8988T (cell line): Measurements from ENCODE around the gene SH2D6.
"Not testable (repeated sequence)": the region's sequence is repeated elsewhere in the genome, so short reads cannot be mapped to it uniquely, and the experiment has no call there.

Experiments
- DNase-seq: peaks from one replicate; pipeline ENCODE4 v3.0.0; 2011

Gene SH2D6

DNA sequence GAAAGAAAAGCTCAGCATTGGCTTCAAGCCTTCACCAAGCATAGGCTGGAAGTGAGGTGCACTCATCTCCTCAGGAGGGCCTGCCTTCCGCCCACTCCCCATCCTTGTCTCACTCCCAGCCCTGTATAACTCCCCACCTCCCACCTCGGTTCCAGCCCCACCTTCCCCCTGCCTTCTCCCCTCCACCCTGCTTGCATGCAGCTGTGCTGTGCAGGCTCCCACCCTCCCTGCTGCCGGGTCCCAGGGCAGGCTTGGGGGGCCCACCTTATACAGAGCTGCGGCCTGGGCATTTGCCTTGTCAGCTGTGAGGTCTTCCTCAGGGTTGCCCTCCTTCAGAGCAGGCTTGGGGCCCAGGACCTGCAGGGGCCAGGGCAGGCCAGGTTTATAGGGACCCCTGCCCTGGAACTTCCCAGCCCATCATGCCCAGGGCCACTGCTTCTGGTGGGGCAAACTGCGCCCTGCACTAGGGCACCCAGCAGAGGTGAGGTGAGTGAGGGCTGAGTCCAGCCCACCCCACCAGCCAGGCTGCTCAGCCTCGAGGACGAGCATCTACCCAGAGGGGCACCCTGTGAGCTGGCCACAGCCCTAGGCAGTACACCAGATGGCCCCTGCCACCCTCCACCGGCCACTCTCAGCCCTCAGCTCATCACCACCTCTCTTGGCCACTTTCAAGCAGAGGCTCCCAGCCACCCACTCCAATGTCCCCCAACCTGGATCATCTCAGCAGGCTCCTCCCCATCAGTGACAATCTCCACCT, 19.9 kb upstream of the SH2D6 start:
- no peak for DNase-seq

- no peak for DNase-seq
Measured at GRCh38 chr2:85399183-85399455, 19.4 kb upstream of the SH2D6 start.

DNA sequence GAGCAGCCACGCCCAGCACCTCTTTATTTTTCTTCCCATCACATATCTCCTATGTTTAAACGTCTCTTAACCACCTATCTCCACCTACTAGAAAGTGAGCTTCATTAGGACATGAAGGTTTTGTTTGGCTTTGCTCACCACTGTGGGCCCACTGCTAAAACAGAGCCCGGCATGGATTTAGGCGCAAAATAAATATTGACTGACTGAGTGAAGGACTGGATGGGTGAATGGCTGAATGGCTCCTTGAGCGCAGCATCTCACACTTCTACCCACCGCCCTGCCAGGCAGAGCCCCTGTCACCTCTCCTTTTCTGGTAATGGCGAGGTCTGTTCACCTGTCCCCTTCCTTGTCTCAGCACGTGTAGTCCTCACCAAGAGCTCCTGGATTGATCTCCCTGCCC, 18.5 kb upstream of the SH2D6 start:
- DNase-seq: no peak

GRCh38 chr2:85400541-85401463, 17.7 kb upstream of the SH2D6 start:
- DNase-seq: no peak

DNA sequence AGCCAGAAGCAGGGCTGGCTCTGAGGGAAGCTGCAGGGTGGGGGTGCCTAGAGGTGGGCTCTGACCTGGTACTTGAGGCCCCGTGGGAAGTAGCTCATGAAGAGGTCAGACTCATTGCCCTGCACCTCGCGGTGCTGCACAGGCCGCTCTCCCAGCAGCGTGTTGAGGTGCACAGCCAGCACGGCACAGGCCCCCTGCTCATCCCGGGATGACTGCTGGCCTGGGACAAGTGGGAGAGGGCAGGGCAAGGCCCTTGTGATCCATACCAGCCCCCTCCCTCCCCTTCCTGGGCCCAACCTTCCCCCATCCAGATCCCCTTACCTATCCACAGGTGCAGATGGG, 17.1 kb upstream of the SH2D6 start:
- no peak for DNase-seq

DNA sequence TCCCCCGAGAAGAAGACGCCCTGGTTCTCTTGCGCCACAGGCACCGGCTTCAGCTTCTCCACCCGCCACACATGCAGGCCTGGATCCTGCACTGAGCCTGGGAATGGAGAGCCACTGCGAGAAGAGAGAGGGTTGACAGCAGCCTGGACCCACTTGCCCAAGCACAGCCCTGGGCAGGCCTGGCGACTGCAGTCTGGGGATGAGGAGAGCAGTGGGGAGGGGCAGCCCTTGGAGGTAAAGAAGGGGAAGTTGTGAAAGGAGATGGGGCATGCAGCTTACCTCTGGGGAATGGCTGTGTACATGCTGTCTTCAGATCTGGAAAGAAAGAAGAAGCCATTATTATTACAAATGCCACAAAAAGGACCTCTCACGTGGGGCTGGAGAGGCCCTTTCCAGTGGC, 16.7 kb upstream of the SH2D6 start:
- DNase-seq: no peak

DNA sequence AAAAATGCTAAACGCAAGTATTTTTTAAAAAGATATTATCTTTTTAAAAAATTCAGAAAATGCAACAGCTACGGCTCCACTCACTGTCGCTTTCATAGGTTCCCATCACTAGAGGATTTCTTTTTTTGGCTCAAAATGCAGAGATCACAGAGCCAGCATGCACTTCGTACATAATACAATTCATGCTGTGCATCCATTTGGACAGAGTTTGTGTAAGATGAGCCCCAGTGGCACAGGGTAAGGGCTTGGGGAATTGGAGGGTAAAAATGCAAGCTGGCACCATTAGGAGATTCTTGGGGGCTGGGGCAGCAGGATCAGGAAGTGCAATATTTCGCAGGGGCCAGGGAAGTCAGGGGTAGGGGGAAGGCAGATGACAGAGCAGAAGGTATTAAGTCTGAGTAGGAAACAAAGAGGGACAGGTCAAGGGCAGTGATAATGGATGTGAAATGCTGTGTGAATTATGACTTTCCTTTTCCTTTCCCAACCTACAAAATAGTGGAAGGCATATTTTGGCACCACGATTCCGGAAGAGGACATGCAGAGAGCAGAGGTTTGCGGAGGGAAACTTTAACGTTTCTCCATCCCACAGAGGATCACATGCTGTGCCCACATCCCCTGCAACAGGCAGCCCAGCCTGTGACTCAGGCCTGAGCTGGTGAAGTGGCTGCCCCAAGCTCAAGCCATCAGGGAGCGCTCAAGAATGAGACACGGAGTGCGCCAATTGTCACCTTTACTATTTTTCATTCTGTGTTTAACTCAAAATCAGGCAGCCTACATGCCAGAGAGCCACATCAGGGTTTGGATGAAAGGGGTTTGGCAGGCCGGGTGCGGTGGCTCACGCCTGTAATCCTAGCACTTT, 13.1 kb upstream of the SH2D6 start:
- DNase-seq: peak; percentile 55

- DNase-seq: no peak
Measured at GRCh38 chr2:85409845-85410583, 8.5 kb upstream of the SH2D6 start, which contains the start of gene CAPG. TSS of gene CAPG (minus strand) at chr2:85410366. CDS start at chr2:85402145, 8,221 bp downstream.

DNA sequence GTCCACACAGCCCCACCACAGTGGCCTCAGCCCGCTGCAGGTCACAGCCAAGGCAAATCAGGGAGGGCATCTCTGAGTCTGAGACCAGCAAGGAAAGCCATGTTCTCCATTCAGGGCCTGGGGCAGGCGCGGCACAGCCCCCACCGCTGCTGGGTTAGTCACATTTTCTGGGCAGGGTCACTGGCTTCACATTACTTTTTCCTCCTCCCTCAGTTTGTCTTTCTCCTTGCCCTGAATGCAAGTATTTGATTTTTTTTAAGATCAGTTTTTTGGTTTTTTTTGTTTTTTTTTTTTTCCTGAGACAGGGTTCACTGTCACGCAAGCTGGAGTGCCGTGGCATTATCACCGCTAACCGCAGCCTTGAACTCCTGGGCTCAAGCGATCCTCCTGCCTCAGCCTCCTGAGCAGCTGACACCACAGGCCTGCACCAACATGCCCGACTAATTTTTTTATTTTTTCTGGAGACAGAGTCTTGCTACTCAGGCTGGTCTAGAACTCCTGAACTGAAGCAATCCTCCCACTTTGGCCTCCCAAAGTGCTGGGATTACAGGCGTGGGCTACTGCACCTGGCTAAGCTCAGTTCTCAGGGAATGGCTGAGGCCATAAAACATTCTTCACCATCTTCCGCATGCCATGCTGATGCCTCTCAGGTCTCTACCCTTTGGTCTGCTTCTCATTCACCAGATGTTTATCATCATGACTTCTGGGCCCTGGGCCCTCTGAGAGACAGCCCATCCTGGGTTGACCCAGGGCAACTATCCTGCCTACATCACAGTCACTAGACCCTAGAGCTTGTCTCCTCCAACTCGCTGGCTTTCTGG, 7.7 kb upstream of the SH2D6 start:
- DNase-seq: no peak

- DNase-seq: no peak
Measured at GRCh38 chr2:85411405-85411748, 7.1 kb upstream of the SH2D6 start.

- DNase-seq: peak; percentile 75
Measured at GRCh38 chr2:85413592-85414420, 4.7 kb upstream of the SH2D6 start.

DNA sequence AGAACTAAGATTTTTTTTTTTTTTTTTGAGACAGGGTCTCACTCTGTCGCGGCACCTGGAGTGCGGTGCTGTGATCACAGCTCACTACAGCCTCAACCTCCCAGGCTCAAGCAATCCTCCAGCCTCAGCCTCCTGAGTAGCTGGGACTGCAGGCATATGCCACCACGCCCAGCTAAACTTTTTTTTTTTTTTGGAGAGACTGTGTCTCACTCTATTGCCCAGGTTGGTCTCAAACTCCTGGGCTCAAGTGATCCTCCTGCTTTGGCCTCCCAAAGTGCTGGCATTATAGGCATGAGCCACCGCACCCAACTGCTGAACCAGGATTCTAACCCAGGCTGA, 4.1 kb upstream of the SH2D6 start:
- not testable (repeated sequence) for DNase-seq

DNA sequence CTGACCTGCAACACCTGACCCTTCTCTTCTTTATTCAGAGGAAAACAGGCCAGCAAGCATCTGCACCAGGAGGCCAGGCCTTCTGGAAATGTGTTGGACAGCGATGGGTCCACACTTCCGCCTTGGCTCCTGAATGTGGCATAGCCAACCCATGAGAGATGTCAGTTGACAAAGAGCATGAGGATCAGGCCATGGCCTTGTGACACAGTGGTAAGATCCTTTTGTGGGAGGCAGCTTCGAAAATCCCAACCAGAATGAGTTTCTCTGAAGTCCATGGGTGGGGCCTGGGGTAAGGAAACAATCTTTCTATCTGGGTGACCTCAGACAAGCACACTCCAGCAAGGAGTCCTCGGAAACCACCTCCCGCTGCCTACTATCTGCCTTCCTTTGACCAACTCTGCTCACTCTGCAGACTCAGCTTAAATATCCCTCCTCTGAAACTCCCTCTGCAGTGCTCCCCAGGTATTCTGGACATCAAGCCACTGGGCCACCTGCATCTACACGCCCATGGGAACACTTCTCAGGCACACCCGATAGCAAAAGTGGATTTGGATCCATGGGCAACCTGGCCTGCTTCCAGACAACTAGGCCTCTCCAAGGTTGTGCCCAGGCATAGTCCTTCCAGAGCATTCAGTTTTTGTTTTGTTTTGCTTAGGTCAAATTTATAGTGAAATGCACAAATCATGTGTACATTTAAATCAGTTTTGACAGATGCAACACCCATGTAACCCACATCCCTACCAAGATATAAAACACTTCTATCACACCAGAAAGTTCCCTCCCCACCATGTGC, 3.6 kb upstream of the SH2D6 start:
- no peak for DNase-seq

DNA sequence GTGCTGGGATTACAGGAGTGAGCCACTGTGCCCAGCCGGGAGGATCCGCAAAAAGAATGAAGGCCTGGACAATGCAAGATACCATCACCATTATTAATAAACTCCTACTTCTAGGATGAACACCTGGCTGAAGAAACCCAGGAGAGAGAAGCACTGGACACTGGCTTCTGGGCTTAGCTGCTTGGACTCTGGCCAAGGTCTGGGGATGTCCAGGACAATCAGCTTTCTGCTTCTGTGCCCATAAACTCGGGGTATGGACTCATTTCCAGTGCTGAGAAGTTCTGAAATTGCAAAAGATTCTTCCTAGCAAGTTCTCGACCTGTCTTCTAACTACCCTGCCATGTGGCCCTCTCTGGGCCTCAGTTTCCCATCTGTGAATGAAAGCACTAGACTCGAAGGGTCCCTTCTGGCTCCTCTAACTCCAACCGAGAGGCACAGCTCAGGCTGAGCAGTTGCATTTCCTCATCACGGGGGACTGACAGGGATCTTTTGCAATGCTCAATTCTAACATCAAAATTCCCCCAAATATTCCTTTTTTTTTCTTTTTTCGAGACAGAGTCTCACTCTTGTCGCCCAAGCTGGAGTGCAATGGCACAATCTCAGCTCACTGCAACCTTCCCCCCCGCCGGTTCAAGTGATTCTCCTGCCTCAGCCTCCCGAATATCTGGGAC, 2.4 kb upstream of the SH2D6 start:
- no peak for DNase-seq

- DNase-seq: no peak
Measured at GRCh38 chr2:85419009-85419675, 628 bp downstream of the SH2D6 start.

- peak; percentile 90 for DNase-seq
Measured at GRCh38 chr2:85420536-85421259, 2.2 kb downstream of the SH2D6 start.

DNA sequence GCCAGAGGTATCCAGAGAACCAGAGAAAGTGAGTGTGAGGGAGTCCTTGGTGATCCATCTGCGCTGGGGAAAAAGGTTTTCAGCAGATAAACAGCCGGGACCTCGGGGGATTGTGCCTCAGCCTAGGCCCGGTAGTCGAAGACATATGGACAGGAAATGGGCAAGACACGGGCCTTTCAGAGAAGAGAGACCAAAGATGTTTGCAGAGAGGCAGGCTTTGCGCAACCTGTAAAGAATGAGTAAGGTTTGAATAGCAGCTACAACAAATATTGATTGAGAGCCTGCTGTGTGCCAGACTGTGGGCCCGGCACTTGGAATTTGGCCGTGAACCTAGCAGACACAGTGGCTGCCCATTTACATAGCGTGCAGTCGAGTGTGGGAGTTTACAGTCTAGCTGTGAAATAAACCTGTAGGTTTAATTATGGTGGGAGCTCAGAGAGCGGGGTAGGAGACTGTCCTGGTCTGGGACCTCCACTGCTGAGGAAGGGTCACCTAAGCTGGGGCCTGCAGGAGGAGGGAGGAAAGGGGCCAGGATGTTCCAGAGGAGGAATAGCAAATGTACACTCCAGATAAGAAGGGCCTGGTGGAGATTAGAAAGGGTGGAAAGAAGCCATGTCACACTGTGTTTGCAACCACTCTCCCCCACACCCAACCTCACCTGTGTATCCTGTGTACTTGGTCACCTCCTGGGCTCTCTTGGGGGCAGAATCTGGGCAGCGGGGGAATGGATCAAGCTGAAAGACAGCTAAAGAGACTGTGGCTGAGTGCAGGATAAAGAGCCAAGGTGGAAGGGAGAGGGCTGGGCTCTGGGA, 3.0 kb downstream of the SH2D6 start:
- no peak for DNase-seq

GRCh38 chr2:85422072-85422457, 3.6 kb downstream of the SH2D6 start:
- DNase-seq: no peak
